ENCODE measurements around the gene RBM47.

GRCh38 chr4:40583850-40584439 lies 45.7 kb downstream of the RBM47 start:
- TF ChIP-seq CTCF (IDR thresholded peaks at IDR 0.05; ENCODE audit: low read depth, low read length) (no peak), EZH2phosphoT487 (IDR thresholded peaks at IDR 0.05; ENCODE audit: low read depth) (no peak)
